Fibroblast of skin of back (primary cell): ENCODE results near the gene FGFBP2.

Experiments used
- DNase-seq: peaks from one replicate; pipeline ENCODE4 v3.0.0-alpha.2; 2013

Gene FGFBP2

GRCh38 chr4:15968551-15969300 lies 5.8 kb upstream of the FGFBP2 start:
- DNase-seq, result no peak

- no peak for DNase-seq
Measured at GRCh38 chr4:15965325-15965724, 2.4 kb upstream of the FGFBP2 start.

GRCh38 chr4:15964159-15964558 lies 1.2 kb upstream of the FGFBP2 start:
- DNase-seq, result no peak

- no peak for DNase-seq
Measured at GRCh38 chr4:15963576-15963975, 601 bp upstream of the FGFBP2 start.

- DNase-seq, result no peak
Measured at GRCh38 chr4:15961781-15962510, 1.0 kb downstream of the FGFBP2 start.

GRCh38 chr4:15958562-15958961 lies 4.4 kb downstream of the FGFBP2 start:
- DNase-seq, result no peak

- DNase-seq, result peak; percentile 65
Measured at GRCh38 chr4:15956179-15956850, 6.7 kb downstream of the FGFBP2 start.

GRCh38 chr4:15955670-15956069 lies 7.3 kb downstream of the FGFBP2 start:
- peak; percentile 16 for DNase-seq

- no peak for DNase-seq
Measured at GRCh38 chr4:15953625-15954024, 9.3 kb downstream of the FGFBP2 start.

- no peak for DNase-seq
Measured at GRCh38 chr4:15951781-15952180, 11.2 kb downstream of the FGFBP2 start.

GRCh38 chr4:15948826-15949225 lies 14.1 kb downstream of the FGFBP2 start:
- DNase-seq, result peak; percentile 5

- DNase-seq, result no peak
Measured at GRCh38 chr4:15947684-15948083, 15.3 kb downstream of the FGFBP2 start.

- no peak for DNase-seq
Measured at GRCh38 chr4:15945516-15945915, 17.5 kb downstream of the FGFBP2 start.

- no peak for DNase-seq
Measured at GRCh38 chr4:15944895-15945294, 18.1 kb downstream of the FGFBP2 start.

GRCh38 chr4:15942283-15942682 lies 20.7 kb downstream of the FGFBP2 start:
- DNase-seq, result no peak

- DNase-seq, result no peak
Measured at GRCh38 chr4:15938640-15939039, 24.3 kb downstream of the FGFBP2 start, which contains the start of gene FGFBP1. FGFBP1 (minus strand) TSS chr4:15938740; CDS start chr4:15936632, 2,108 bp downstream.

- DNase-seq, result no peak
Measured at GRCh38 chr4:15938182-15938581, 24.8 kb downstream of the FGFBP2 start.

GRCh38 chr4:15936495-15936894 lies 26.5 kb downstream of the FGFBP2 start:
- no peak for DNase-seq

GRCh38 chr4:15935504-15936402 lies 27.2 kb downstream of the FGFBP2 start:
- no peak for DNase-seq

GRCh38 chr4:15934259-15934658 lies 28.7 kb downstream of the FGFBP2 start:
- no peak for DNase-seq

- no peak for DNase-seq
Measured at GRCh38 chr4:15931451-15932210, 31.3 kb downstream of the FGFBP2 start.

GRCh38 chr4:15930314-15930713 lies 32.7 kb downstream of the FGFBP2 start:
- DNase-seq, result no peak
